Activated T-helper 1 cell treated with anti-CD3 and anti-CD28 coated beads, Interleukin-12 subunit alpha, Interleukin-12 subunit beta, Interleukin-2, Interleukin-4 antibody, amounts not matched to agents 30 ng/mL and 10 ng/mL and 1 ng/mL, durations not matched to agents 14 hours and 24 hours and 36 hours (primary cell): ENCODE measurements around the gene NLRP5. TPM values are rescaled to one million over a fixed set of nuclear protein-coding genes. Genes with fewer than 3 reads are reported as not detected.
"Not testable (repeated sequence)": the region's sequence is repeated elsewhere in the genome, so short reads cannot be mapped to it uniquely, and the experiment has no call there.

Experiments used
- DNase-seq: peaks from one replicate; pipeline ENCODE4 v3.0.0; 2021; ENCODE audit warnings: low spot score
- H3K27ac Mint-ChIP-seq: one replicate; pipeline ENCODE4 v1.8.0; 2021; ENCODE audit warnings: mild to moderate bottlenecking, mixed read lengths
- H3K27me3 Mint-ChIP-seq: one replicate; pipeline ENCODE4 v1.8.0; 2022; ENCODE audit warnings: mild to moderate bottlenecking, moderate library complexity, mixed read lengths; ENCODE audit not compliant: insufficient read depth
- H3K36me3 Mint-ChIP-seq: one replicate; pipeline ENCODE4 v1.8.0; 2021; ENCODE audit warnings: low read depth, mixed read lengths
- H3K4me1 Mint-ChIP-seq: one replicate; pipeline ENCODE4 v1.8.0; 2021; ENCODE audit warnings: low read depth, mixed read lengths
- H3K4me3 Mint-ChIP-seq: one replicate; pipeline ENCODE4 v1.8.0; 2021; ENCODE audit warnings: mild to moderate bottlenecking, moderate library complexity, mixed read lengths
- H3K9me3 Mint-ChIP-seq: one replicate; pipeline ENCODE4 v1.8.0; 2021; ENCODE audit warnings: mixed read lengths
- intact Hi-C: fragments of 100-400 bp; cut with micrococcal nuclease; formaldehyde crosslinking; loops from one replicate; pipeline ENCODE4 v1.15.1; 2024
- total RNA-seq: library from RNA; stranded (reverse); gene quantifications from 2 replicates; pipeline ENCODE4 v1.2.3, GENCODE V29; 2022

Gene NLRP5
- total RNA-seq, 1 donor from 2014 or later: not detected

GRCh38 chr19:56097306-56097705 lies 110.7 kb downstream of the NLRP5 start:
- DNase-seq: no peak
- Mint-ChIP-seq H3K9me3 (no peaks in the 10 kb centered on the region), H3K27ac (no peak overlapping the region), H3K4me3 (no peak overlapping the region), H3K27me3 (no peaks in the 10 kb centered on the region), H3K36me3 (peaks cover 29% of the 10 kb centered on the region), H3K4me1 (no peaks in the 10 kb centered on the region)
- intact Hi-C loops: no loop called here

GRCh38 chr19:56097776-56098175 lies 111.2 kb downstream of the NLRP5 start:
- Mint-ChIP-seq H3K9me3 (no peaks in the 10 kb centered on the region), H3K4me3 (no peak overlapping the region), H3K4me1 (no peaks in the 10 kb centered on the region), H3K27me3 (no peaks in the 10 kb centered on the region), H3K36me3 (peaks cover 27% of the 10 kb centered on the region), H3K27ac (no peak overlapping the region)
- no peak for DNase-seq
- intact Hi-C loops: no loop called here

- DNase-seq, intact Hi-C loops, H3K4me1 Mint-ChIP-seq, H3K27ac Mint-ChIP-seq, H3K9me3 Mint-ChIP-seq, H3K4me3 Mint-ChIP-seq, H3K27me3 Mint-ChIP-seq: not testable (repeated sequence)
- peaks cover 22% of the 10 kb centered on the region for H3K36me3 Mint-ChIP-seq
Observed at GRCh38 chr19:56098237-56098636, 111.7 kb downstream of the NLRP5 start.

- Mint-ChIP-seq H3K4me3 (no peak overlapping the region), H3K9me3 (no peaks in the 10 kb centered on the region), H3K27ac (no peak overlapping the region), H3K27me3 (no peaks in the 10 kb centered on the region), H3K36me3 (peaks cover 16% of the 10 kb centered on the region), H3K4me1 (no peaks in the 10 kb centered on the region)
- DNase-seq: no peak
- intact Hi-C loops: no loop called here
Observed at GRCh38 chr19:56098731-56099568, 112.4 kb downstream of the NLRP5 start.

- H3K27me3 Mint-ChIP-seq: no peaks in the 10 kb centered on the region
- H3K4me3 Mint-ChIP-seq: no peak overlapping the region
- no peaks in the 10 kb centered on the region for H3K4me1 Mint-ChIP-seq
- H3K36me3 Mint-ChIP-seq: peaks cover 13% of the 10 kb centered on the region
- no peak overlapping the region for H3K27ac Mint-ChIP-seq
- no peak for DNase-seq
- H3K9me3 Mint-ChIP-seq: no peaks in the 10 kb centered on the region
- intact Hi-C loops: no loop called here
Observed at GRCh38 chr19:56099638-56100539, 113.3 kb downstream of the NLRP5 start.

- Mint-ChIP-seq H3K27ac (no peak overlapping the region), H3K4me1 (peaks cover 2% of the 10 kb centered on the region), H3K27me3 (no peaks in the 10 kb centered on the region), H3K9me3 (no peaks in the 10 kb centered on the region), H3K36me3 (peaks cover 6% of the 10 kb centered on the region), H3K4me3 (no peak overlapping the region)
- intact Hi-C loops: no loop called here
- no peak for DNase-seq
Observed at GRCh38 chr19:56101095-56101494, 114.5 kb downstream of the NLRP5 start.

- intact Hi-C loops: no loop called here
- Mint-ChIP-seq H3K4me1 (peaks cover 4% of the 10 kb centered on the region), H3K27ac (no peak overlapping the region), H3K36me3 (peaks cover 6% of the 10 kb centered on the region), H3K27me3 (no peaks in the 10 kb centered on the region), H3K9me3 (no peaks in the 10 kb centered on the region), H3K4me3 (no peak overlapping the region)
- DNase-seq: no peak
Observed at GRCh38 chr19:56101746-56102535, 115.4 kb downstream of the NLRP5 start.

- no peak overlapping the region for H3K4me3 Mint-ChIP-seq
Observed at GRCh38 chr19:56103027-56103614, 116.5 kb downstream of the NLRP5 start.

GRCh38 chr19:56104423-56104822 lies 117.8 kb downstream of the NLRP5 start:
- intact Hi-C loops: no loop called here
- H3K9me3 Mint-ChIP-seq: no peaks in the 10 kb centered on the region
- H3K4me3 Mint-ChIP-seq: no peak overlapping the region
- no peak overlapping the region for H3K27ac Mint-ChIP-seq
- no peak for DNase-seq
- peaks cover 4% of the 10 kb centered on the region for H3K4me1 Mint-ChIP-seq
- no peaks in the 10 kb centered on the region for H3K27me3 Mint-ChIP-seq
- peaks cover 5% of the 10 kb centered on the region for H3K36me3 Mint-ChIP-seq

More at GRCh38 chr19:56103027-56103614, 116.5 kb downstream of the NLRP5 start:
- Mint-ChIP-seq H3K9me3 (no peaks in the 10 kb centered on the region), H3K4me1 (peaks cover 4% of the 10 kb centered on the region), H3K27me3 (no peaks in the 10 kb centered on the region), H3K27ac (no peak overlapping the region), H3K36me3 (peaks cover 5% of the 10 kb centered on the region)
- DNase-seq: no peak
- intact Hi-C loops: no loop called here

- Mint-ChIP-seq H3K9me3 (no peaks in the 10 kb centered on the region), H3K27me3 (no peaks in the 10 kb centered on the region), H3K27ac (no peak overlapping the region), H3K4me1 (peaks cover 6% of the 10 kb centered on the region), H3K36me3 (peaks cover 5% of the 10 kb centered on the region), H3K4me3 (no peak overlapping the region)
- intact Hi-C loops: loop anchor here (1.0 kb wide), 3 partner anchors 35 to 228 kb away; no protein-coding TSS in a partner anchor
- peak; percentile 28 for DNase-seq
Observed at GRCh38 chr19:56105090-56105701, 118.6 kb downstream of the NLRP5 start.

- H3K4me1 Mint-ChIP-seq: peaks cover 10% of the 10 kb centered on the region
- intact Hi-C loops: loop anchor here (1.0 kb wide), 3 partner anchors 34 to 227 kb away; no protein-coding TSS in a partner anchor
- DNase-seq, H3K36me3 Mint-ChIP-seq, H3K4me3 Mint-ChIP-seq, H3K27ac Mint-ChIP-seq, H3K9me3 Mint-ChIP-seq, H3K27me3 Mint-ChIP-seq: not testable (repeated sequence)
Observed at GRCh38 chr19:56105831-56106396, 119.3 kb downstream of the NLRP5 start.
